WERI-Rb-1 (cell line): Measurements from ENCODE around the gene HDAC4.

Experiments
- DNase-seq: peaks from one replicate; pipeline ENCODE4 v3.0.0-alpha.2; 2020
- H3K27ac ChIP-seq: fragments of 250-450 bp; sonication (Bioruptor Pico); 2 replicates; pipeline ENCODE4 v1.5.1; 2020; ENCODE audit warnings: mild to moderate bottlenecking, moderate library complexity
- H3K27me3 ChIP-seq: fragments of 250-450 bp; sonication (Bioruptor Pico); 2 replicates; pipeline ENCODE4 v1.5.1; 2021; ENCODE audit warnings: mild to moderate bottlenecking, low read depth, moderate library complexity; ENCODE audit not compliant: insufficient read depth, severe bottlenecking
- H3K36me3 ChIP-seq: fragments of 250-450 bp; sonication (Bioruptor Pico); 2 replicates; pipeline ENCODE4 v1.5.1; 2020; ENCODE audit warnings: mild to moderate bottlenecking, moderate library complexity
- H3K4me3 ChIP-seq: 2 replicates; pipeline ENCODE4 v1.5.1; 2011; ENCODE audit warnings: low read depth, mild to moderate bottlenecking, control low read depth, low read length
- H3K9me3 ChIP-seq: fragments of 250-450 bp; sonication (Bioruptor Pico); 2 replicates; pipeline ENCODE4 v1.5.1; 2021; ENCODE audit warnings: mild to moderate bottlenecking, moderate library complexity; ENCODE audit not compliant: severe bottlenecking
- CTCF ChIP-seq: IDR thresholded peaks from 2 replicates; pipeline ENCODE4 v1.5.1; 2011; ENCODE audit warnings: low read depth, mild to moderate bottlenecking, control low read depth, inconsistent platforms, low read length

The HDAC4 gene

GRCh38 chr2:239216614-239217273 lies 184.1 kb downstream of the HDAC4 start:
- TF ChIP-seq CTCF, result no peak
- no peak overlapping the region for H3K4me3 ChIP-seq
- H3K27me3 ChIP-seq, result no peaks in the 10 kb centered on the region
- DNase-seq, result no peak
- H3K36me3 ChIP-seq, result no peaks in the 10 kb centered on the region
- no peak overlapping the region for H3K27ac ChIP-seq
- no peaks in the 10 kb centered on the region for H3K9me3 ChIP-seq

GRCh38 chr2:239215988-239216613 lies 184.7 kb downstream of the HDAC4 start:
- Histone ChIP-seq H3K9me3 (no peaks in the 10 kb centered on the region), H3K27ac (no peak overlapping the region), H3K4me3 (no peak overlapping the region), H3K36me3 (no peaks in the 10 kb centered on the region), H3K27me3 (no peaks in the 10 kb centered on the region)
- TF ChIP-seq CTCF, result no peak
- DNase-seq, result no peak

- DNase-seq, result no peak
- no peak overlapping the region for H3K27ac ChIP-seq
- no peaks in the 10 kb centered on the region for H3K9me3 ChIP-seq
- H3K36me3 ChIP-seq, result no peaks in the 10 kb centered on the region
- H3K27me3 ChIP-seq, result no peaks in the 10 kb centered on the region
- H3K4me3 ChIP-seq, result no peak overlapping the region
- no peak for TF ChIP-seq CTCF
Measured at GRCh38 chr2:239215136-239215925, 185.5 kb downstream of the HDAC4 start.

- H3K9me3 ChIP-seq, result no peaks in the 10 kb centered on the region
- no peak for TF ChIP-seq CTCF
- H3K36me3 ChIP-seq, result no peaks in the 10 kb centered on the region
- no peak for DNase-seq
- no peak overlapping the region for H3K27ac ChIP-seq
- no peak overlapping the region for H3K4me3 ChIP-seq
- no peaks in the 10 kb centered on the region for H3K27me3 ChIP-seq
Measured at GRCh38 chr2:239214725-239215124, 186.1 kb downstream of the HDAC4 start.

GRCh38 chr2:239213643-239214101 lies 187.1 kb downstream of the HDAC4 start:
- no peak for DNase-seq

More at GRCh38 chr2:239213643-239214101, 187.1 kb downstream of the HDAC4 start:
- no peak for TF ChIP-seq CTCF
- H3K4me3 ChIP-seq, result no peak overlapping the region
- no peaks in the 10 kb centered on the region for H3K9me3 ChIP-seq
- no peaks in the 10 kb centered on the region for H3K36me3 ChIP-seq
- H3K27me3 ChIP-seq, result no peaks in the 10 kb centered on the region
- H3K27ac ChIP-seq, result no peak overlapping the region
